SIG-M5 treated with dmso at 0.1 percent for 504 hours (cell line): ENCODE results near the gene ADAMTS1.

ENCODE experiments used
- DNase-seq: peaks from one replicate; lab custom pipeline; 2025; ENCODE audit not compliant: unreplicated experiment; lab: John Stamatoyannopoulos, UW

ADAMTS1 gene

GRCh38 chr21:26813426-26813998 lies 31.7 kb downstream of the ADAMTS1 start:
- DNase-seq: no peak

GRCh38 chr21:26812173-26812572 lies 33.0 kb downstream of the ADAMTS1 start:
- no peak for DNase-seq

DNA sequence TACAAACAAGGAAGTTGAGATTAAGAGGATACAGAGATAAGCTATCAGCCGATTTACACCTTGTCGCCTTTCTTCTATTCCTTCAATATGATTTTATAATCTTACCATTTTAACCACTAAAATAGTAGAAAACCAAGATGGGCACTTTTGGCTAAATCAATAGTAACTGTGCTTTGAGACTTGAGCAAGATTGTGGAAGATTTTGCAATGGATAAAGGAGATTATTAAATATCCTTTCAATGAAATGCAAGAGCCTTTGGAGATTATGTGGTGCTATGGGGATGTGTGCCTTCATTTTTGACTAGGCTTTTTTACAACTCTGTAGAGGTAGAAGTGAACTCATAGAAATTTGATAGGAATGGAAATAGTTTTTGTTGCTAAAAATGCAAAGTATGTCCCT lies 33.7 kb downstream of the ADAMTS1 start:
- DNase-seq: no peak

- no peak for DNase-seq
Measured at GRCh38 chr21:26810676-26811415, 34.4 kb downstream of the ADAMTS1 start.

- DNase-seq: no peak
Measured at GRCh38 chr21:26810266-26810665, 34.9 kb downstream of the ADAMTS1 start.

- no peak for DNase-seq
Measured at GRCh38 chr21:26809745-26810144, 35.5 kb downstream of the ADAMTS1 start.

GRCh38 chr21:26806801-26807295 lies 38.4 kb downstream of the ADAMTS1 start:
- DNase-seq: no peak

- no peak for DNase-seq
Measured at GRCh38 chr21:26804895-26805609, 40.2 kb downstream of the ADAMTS1 start.

DNA sequence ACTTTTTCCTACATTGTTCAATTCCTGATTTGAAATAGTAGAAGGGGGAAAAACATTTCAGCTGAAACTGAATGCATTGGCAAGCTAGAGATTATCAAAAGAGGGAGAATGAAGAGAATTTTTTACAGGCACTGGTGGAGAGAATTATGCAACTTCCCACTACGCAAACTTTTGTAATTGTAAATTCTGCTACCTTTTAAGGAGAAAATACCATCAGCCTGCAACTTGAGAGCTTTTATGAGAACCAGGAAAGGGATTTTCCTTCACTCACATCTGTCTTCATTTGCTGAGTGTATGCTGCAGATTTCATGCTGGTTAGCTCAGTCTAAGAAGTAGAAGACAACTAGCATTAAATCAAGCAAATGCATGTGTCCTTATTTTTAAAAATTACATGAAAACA lies 43.7 kb downstream of the ADAMTS1 start:
- DNase-seq: no peak

DNA sequence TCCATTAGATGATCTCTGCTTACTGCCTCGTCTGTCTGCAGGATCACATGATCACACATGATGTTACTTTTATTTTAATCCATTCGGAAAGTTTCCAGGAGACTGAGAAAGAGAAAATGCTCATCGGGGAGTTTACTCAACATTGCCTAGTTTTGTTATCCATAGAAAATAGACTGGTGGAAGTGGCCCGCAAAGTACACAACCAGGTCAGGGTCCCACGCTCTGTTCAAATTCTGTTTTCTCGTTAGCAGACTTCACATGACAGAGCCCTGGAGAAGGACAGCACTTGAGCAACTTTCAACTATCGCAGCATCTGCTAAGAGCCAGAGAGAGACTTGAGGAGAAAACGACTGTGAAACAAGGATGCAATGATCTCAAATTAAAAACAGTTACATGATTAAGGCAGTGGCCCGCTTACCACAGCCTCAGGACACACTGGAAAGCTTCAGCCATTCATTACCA lies 44.2 kb downstream of the ADAMTS1 start:
- no peak for DNase-seq

- DNase-seq: no peak
Measured at GRCh38 chr21:26800455-26800854, 44.8 kb downstream of the ADAMTS1 start.

- DNase-seq: no peak
Measured at GRCh38 chr21:26800001-26800400, 45.2 kb downstream of the ADAMTS1 start.

DNA sequence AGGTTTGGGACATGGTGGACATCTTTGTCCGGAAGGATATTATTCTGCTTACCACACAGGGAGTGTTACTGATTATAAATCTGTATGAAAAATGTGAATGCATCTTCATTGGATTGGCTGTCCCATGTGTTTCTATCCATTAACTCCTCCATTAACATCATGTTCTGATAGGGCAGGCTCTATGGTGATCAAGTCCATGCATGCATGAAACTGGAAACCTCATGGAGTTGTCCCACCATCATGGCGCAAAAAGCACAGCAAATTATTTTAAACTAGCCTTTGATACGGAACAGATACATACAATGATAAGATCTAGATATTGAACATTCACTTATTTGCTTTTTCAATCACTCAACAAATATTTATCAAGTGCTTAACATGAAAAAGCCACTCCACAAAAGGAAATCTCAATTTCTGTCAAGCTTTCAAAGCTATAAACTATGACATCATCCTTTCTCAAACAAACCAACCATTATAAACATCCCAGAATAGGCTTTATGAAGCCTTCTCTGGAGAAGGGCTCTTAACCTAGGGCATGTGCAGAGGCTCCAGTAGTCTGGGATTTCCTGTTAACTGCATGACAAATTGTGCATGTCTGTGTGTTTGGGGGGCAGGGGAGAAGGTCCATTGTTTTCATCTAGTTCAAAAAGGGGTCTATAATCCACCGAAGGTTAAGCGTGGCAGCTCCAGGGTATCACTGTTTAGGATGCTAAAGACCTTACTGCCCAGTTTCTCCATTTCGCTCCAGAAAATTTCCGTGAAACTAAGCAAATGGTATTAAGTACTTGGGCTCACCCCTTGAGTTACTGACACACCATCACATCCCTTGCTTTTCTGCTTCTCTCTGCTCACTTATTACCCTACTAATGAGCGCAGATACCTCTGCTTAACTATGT lies 46.1 kb downstream of the ADAMTS1 start:
- no peak for DNase-seq

DNA sequence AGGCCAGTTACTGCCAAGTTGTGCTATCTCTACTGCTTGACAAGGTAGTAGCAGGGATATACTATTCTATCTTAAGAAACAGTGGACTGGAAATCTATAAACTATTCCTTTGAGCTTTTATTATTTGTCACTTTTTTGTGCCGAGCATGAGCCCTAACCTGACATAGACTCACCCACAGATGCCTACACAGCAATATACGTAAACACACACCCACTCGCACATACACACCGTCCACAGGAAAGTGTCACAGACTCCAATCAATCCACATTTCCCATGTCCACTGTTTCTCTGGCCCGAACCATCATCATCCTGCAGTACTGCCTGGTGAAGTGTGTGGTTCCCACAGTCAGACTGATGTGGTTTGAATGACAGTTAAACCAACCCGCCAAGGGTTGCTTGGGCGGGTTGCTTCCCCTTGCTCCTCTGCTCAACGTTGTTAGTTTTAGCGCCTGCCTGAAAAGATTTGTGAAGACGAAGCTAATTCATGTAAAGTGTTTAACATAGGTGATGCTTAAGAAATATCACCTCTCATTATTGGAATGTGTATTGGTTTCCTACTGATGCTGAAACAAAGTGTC lies 47.2 kb downstream of the ADAMTS1 start:
- no peak for DNase-seq

DNA sequence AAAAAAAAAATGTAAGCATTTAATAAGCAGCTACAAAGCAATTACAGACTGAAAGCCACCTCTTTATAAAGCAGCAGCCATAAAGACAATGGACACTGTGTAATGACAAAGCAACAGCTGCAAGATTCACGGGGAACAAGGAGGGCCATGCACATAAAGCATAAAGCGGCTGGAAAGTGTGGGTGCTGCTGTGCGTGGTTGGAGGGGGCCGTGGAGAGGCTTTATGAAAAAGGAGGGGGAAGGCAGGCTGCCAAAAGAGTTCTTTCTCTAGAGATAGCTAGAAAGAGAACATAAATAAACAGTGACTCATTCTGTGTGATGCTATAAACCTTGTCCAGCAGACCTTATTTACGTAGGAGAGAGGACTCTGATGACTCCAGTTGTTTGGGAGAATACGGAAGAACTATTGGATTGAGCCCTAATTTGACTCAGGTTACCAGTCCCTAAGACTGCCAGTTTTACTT lies 49.3 kb downstream of the ADAMTS1 start:
- DNase-seq: no peak

DNA sequence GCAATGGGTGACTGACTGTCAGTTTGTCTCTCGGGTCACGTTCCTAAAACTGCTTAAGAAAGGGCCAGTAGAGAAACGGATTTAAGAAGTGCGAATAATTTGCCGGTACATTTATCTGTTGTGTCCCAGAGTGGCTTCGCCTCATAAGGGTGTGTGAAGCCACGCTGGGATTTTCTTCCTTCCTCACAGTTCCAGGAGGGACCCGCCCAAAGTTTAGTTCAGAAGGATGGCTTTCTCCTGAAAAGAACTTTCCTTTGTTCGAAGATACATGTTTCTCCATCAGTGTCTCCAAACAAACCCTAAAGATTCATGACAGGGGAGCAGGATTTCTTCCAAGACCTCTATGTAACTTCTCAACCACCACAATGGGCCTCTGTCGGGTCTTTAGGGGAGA lies 49.8 kb downstream of the ADAMTS1 start:
- DNase-seq: no peak

- no peak for DNase-seq
Measured at GRCh38 chr21:26794597-26795411, 50.4 kb downstream of the ADAMTS1 start.

DNA sequence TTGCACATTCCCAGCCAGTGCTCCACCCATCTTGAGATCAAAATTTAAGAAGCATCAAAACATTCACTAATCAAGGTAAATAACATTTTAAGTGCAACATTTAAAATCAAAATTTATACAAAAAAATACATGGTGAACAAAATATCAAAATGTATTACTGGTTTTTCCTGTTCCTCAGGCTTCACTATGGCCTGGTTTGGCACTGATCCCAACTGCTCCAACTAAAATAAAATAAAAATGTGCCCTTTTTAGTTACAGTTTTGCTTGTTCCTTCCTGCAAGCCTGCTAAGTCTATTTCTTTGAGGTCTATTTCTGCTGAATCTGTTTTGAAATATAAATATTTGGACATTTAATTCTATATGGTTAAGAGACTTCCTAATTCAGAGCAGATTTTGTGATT lies 54.9 kb downstream of the ADAMTS1 start:
- no peak for DNase-seq

GRCh38 chr21:26788790-26789189 lies 56.4 kb downstream of the ADAMTS1 start:
- DNase-seq: no peak
